ENCODE measurements around the gene NME5. TPM values are rescaled to one million over a fixed set of nuclear protein-coding genes. Genes with fewer than 3 reads are reported as not detected.
"Not testable (repeated sequence)": the region's sequence is repeated elsewhere in the genome, so short reads cannot be mapped to it uniquely, and the experiment has no call there.

Gene NME5
- total RNA-seq, 1 donor from 2014 or later: not detected

DNA sequence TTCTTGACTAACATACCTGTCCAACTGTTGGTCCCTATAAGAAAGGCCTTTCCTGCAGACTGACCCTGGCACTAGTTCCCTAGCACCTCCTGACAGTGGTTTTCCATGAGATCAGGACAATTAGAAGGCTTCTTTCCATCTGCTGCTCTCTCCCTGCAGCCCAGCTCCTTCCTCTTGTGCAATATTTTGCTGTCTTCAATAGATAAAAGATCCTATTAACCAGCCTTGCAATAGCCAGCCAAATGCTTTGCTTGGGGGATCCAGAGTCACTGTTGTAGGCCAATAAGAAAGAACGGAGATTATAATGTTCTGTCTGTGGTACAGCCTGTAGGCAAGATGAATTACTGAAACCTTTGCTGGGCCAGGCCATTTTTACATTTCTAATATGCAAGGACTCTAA is 18.4 kb upstream of the NME5 start:
- POLR2A ChIA-PET: no interaction called here
- H3K36me3 Mint-ChIP-seq (ENCODE audit: low read depth): peaks cover 58% of the 10 kb centered on the region
- CTCF ChIA-PET: no interaction called here
- no peak overlapping the region for H3K27ac Mint-ChIP-seq
- H3K4me1 Mint-ChIP-seq: no peaks in the 10 kb centered on the region
- DNase-seq (no peak), ATAC-seq (ENCODE audit: low read depth) (no peak)
- no peaks in the 10 kb centered on the region for H3K27me3 Mint-ChIP-seq
- TF ChIP-seq CTCF (IDR thresholded peaks at IDR 0.05): no peak
- no peak overlapping the region for H3K4me3 Mint-ChIP-seq
- no peaks in the 10 kb centered on the region for H3K9me3 Mint-ChIP-seq
- intact Hi-C loops (cut with micrococcal nuclease): no loop called here

DNA sequence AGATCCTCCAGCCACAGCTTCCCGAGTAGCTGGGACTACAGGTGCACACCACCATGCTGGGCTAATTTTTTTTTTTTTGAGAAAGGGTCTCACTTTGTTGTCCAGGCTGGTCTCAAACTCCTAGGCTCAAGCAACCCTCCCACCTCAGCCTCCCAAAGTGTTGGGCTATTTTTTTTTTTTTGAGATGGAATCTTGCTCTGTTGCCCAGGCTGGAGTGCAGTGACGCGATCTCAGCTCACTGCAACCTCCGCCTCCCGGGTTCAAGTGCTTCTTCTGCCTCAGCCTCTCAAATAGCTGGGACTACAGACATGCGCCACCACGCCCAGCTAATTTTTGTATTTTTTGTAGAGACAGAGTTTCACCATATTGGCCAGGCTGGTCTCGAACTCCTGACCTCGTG is 16.7 kb upstream of the NME5 start:
- intact Hi-C loops (cut with micrococcal nuclease); POLR2A ChIA-PET; H3K27ac Mint-ChIP-seq; H3K27me3 Mint-ChIP-seq; ATAC-seq (ENCODE audit: low read depth); H3K4me3 Mint-ChIP-seq; H3K4me1 Mint-ChIP-seq; CTCF ChIA-PET; DNase-seq; H3K9me3 Mint-ChIP-seq: not testable (repeated sequence)
- H3K36me3 Mint-ChIP-seq (ENCODE audit: low read depth): peaks cover 45% of the 10 kb centered on the region

- ChIA-PET CTCF (interaction anchor here (1.0 kb wide), 1 partner anchor 16 kb away, joined by 3 read pairs; no protein-coding TSS in a partner anchor), POLR2A (no interaction called here)
- DNase-seq (no peak), ATAC-seq (ENCODE audit: low read depth) (no peak)
- Mint-ChIP-seq H3K27me3 (no peaks in the 10 kb centered on the region), H3K27ac (no peak overlapping the region), H3K4me3 (no peak overlapping the region), H3K9me3 (no peaks in the 10 kb centered on the region), H3K36me3 (ENCODE audit: low read depth) (no peaks in the 10 kb centered on the region), H3K4me1 (no peaks in the 10 kb centered on the region)
- no peak for TF ChIP-seq CTCF (IDR thresholded peaks at IDR 0.05)
- intact Hi-C loops (cut with micrococcal nuclease): no loop called here
Measured at GRCh38 chr5:138149530-138149929, 10.3 kb upstream of the NME5 start.

DNA sequence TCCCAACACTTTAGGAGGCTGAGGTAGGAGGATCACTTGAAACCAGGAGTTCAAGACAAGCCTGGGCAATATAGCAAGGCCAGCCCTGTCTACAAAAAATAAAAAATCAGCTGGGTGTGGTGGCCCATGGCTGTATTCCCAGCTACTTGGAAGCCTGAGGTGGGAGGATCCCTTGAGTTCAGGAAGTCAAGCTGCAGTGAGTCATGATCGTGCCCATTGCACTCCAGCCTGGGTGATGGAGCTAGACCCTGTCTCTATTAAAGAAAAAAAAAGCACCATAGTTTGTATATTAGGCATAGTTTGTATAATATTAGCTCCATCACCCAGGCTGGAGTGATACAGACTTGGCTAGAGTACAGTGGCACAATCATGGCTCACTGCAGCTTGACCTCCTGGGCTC is 9.6 kb upstream of the NME5 start:
- H3K4me1 Mint-ChIP-seq: no peaks in the 10 kb centered on the region
- no peaks in the 10 kb centered on the region for H3K36me3 Mint-ChIP-seq (ENCODE audit: low read depth)
- no peak overlapping the region for H3K27ac Mint-ChIP-seq
- DNase-seq (no peak), ATAC-seq (ENCODE audit: low read depth) (no peak)
- no peaks in the 10 kb centered on the region for H3K9me3 Mint-ChIP-seq
- no peak for TF ChIP-seq CTCF (IDR thresholded peaks at IDR 0.05)
- no peaks in the 10 kb centered on the region for H3K27me3 Mint-ChIP-seq
- intact Hi-C loops (cut with micrococcal nuclease): no loop called here
- POLR2A ChIA-PET: interaction anchor here (0.6 kb wide), 1 partner anchor 66 kb away, joined by 7 read pairs; no protein-coding TSS in a partner anchor
- H3K4me3 Mint-ChIP-seq: no peak overlapping the region
- CTCF ChIA-PET: interaction anchor here (0.6 kb wide), 1 partner anchor 16 kb away, joined by 3 read pairs; no protein-coding TSS in a partner anchor

GRCh38 chr5:138143578-138143977 is 4.3 kb upstream of the NME5 start:
- ATAC-seq (ENCODE audit: low read depth); POLR2A ChIA-PET; H3K4me3 Mint-ChIP-seq; DNase-seq; intact Hi-C loops (cut with micrococcal nuclease); H3K4me1 Mint-ChIP-seq; H3K36me3 Mint-ChIP-seq (ENCODE audit: low read depth); H3K27me3 Mint-ChIP-seq; H3K27ac Mint-ChIP-seq; H3K9me3 Mint-ChIP-seq: not testable (repeated sequence)
- CTCF ChIA-PET: interaction anchor here (0.6 kb wide), 1 partner anchor 9 kb away, joined by 4 read pairs; no protein-coding TSS in a partner anchor

DNA sequence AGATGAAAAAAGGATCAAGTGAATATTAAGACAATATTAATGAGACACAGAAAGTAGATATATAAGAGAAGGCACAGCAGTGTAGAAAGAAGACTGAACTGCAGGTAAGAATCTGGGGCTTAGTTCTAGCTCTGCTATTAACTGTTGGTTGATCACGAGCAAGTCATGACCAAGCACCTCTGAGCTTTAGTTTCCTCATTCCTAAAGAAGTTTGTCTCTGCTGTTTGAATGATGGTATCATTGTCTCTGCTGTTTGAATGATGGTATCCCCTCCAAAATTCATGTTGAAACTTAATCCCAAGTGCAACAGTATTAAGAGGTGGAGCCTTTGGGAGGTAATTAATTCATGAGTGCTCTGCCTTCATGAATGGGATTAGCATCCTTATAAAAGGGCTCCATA is 2.5 kb upstream of the NME5 start:
- CTCF ChIA-PET: interaction anchor here (1.6 kb wide), 1 partner anchor 73 kb away, joined by 4 read pairs; no protein-coding TSS in a partner anchor
- ATAC-seq (ENCODE audit: low read depth) (no peak), DNase-seq (no peak)
- no peak for TF ChIP-seq CTCF (IDR thresholded peaks at IDR 0.05)
- H3K27ac Mint-ChIP-seq: no peak overlapping the region
- H3K27me3 Mint-ChIP-seq: peaks cover 2% of the 10 kb centered on the region
- H3K4me3 Mint-ChIP-seq: no peak overlapping the region
- POLR2A ChIA-PET: no interaction called here
- H3K36me3 Mint-ChIP-seq (ENCODE audit: low read depth): no peaks in the 10 kb centered on the region
- intact Hi-C loops (cut with micrococcal nuclease): no loop called here
- H3K4me1 Mint-ChIP-seq: peaks cover 8% of the 10 kb centered on the region
- no peaks in the 10 kb centered on the region for H3K9me3 Mint-ChIP-seq
